NCI-H1092 (cell line): Measurements from ENCODE around the gene IKZF3.
"Not testable (repeated sequence)": the region's sequence is repeated elsewhere in the genome, so short reads cannot be mapped to it uniquely, and the experiment has no call there.

Experiments
- DNase-seq: peaks from one replicate; lab custom pipeline; 2025; lab: John Stamatoyannopoulos, UW

IKZF3 gene

GRCh38 chr17:39739885-39740356 lies 124.2 kb downstream of the IKZF3 start:
- no peak for DNase-seq

- no peak for DNase-seq
These were observed 124.9 kb downstream of the IKZF3 start for GRCh38 chr17:39738983-39739884.

GRCh38 chr17:39738568-39738901 lies 125.6 kb downstream of the IKZF3 start:
- DNase-seq: no peak

- DNase-seq: peak; percentile 13
These were observed 126.1 kb downstream of the IKZF3 start, which contains the start of gene GRB7 for GRCh38 chr17:39737760-39738567. TSS of gene GRB7 (plus strand) at chr17:39737938. CDS start at chr17:39742302, 4,364 bp downstream.

GRCh38 chr17:39737206-39737759 lies 126.8 kb downstream of the IKZF3 start:
- no peak for DNase-seq

GRCh38 chr17:39736319-39737165 lies 127.6 kb downstream of the IKZF3 start:
- DNase-seq: no peak

- DNase-seq: no peak
These were observed 128.2 kb downstream of the IKZF3 start for GRCh38 chr17:39735882-39736281.

- no peak for DNase-seq
These were observed 131.5 kb downstream of the IKZF3 start for GRCh38 chr17:39732586-39732985.

- DNase-seq: peak; percentile 83
These were observed 133.8 kb downstream of the IKZF3 start, which contains the start of gene MIEN1 for GRCh38 chr17:39730095-39730921. TSS of gene MIEN1 (minus strand) at chr17:39730532. CDS start at chr17:39730495, 37 bp downstream.

GRCh38 chr17:39729280-39729851 lies 134.7 kb downstream of the IKZF3 start:
- DNase-seq: no peak

- no peak for DNase-seq
These were observed 136.6 kb downstream of the IKZF3 start for GRCh38 chr17:39727556-39727955.

- no peak for DNase-seq
These were observed 137.5 kb downstream of the IKZF3 start for GRCh38 chr17:39726617-39727016.

GRCh38 chr17:39725923-39726322 lies 138.2 kb downstream of the IKZF3 start:
- DNase-seq: not testable (repeated sequence)

- no peak for DNase-seq
These were observed 139.4 kb downstream of the IKZF3 start for GRCh38 chr17:39724731-39725130.

GRCh38 chr17:39722965-39723848 lies 140.9 kb downstream of the IKZF3 start:
- no peak for DNase-seq

GRCh38 chr17:39722104-39722503 lies 142.0 kb downstream of the IKZF3 start:
- no peak for DNase-seq

- DNase-seq: no peak
These were observed 144.4 kb downstream of the IKZF3 start for GRCh38 chr17:39719563-39720355.

- DNase-seq: no peak
These were observed 146.5 kb downstream of the IKZF3 start for GRCh38 chr17:39717660-39718059.
